Panc1 (cell line): ENCODE measurements around the gene CLEC2L. TPM values are rescaled to one million over a fixed set of nuclear protein-coding genes. Genes with fewer than 3 reads are reported as not detected.

ENCODE experiments used
- ATAC-seq: fragments of 200-7000 bp; cut with Tn5 transposase; 2 replicates; pipeline ENCODE4 v1.9.1; 2020; ENCODE audit warnings: mild to moderate bottlenecking, moderate library complexity
- BruUV-seq: library from RNA; stranded (reverse); fragments of 400-500 nt; replicated peaks from 2 replicates; lab custom pipeline; 2021; lab: Mats Ljungman, UMichigan
- CTCF ChIA-PET: fragments of 300-600 bp; sonication (Branson Sonifier 250); formaldehyde crosslinking; loops from one replicate; lab custom pipeline; 2022; ENCODE audit warnings: antibody characterized with exemption; lab: Charles Lee
- POLR2A ChIA-PET: fragments of 300-600 bp; sonication (Branson Sonifier 250); formaldehyde crosslinking; loops from one replicate; lab custom pipeline; 2022; ENCODE audit warnings: antibody characterized with exemption; lab: Charles Lee
- DNase-seq: peaks from one replicate; pipeline ENCODE4 v3.0.0-alpha.2; 2010; ENCODE audit warnings: low read depth, low spot score
- H3K27ac ChIP-seq: 2 replicates; pipeline ENCODE4 v1.5.1; 2011; ENCODE audit warnings: mild to moderate bottlenecking, low read length, inconsistent platforms
- H3K27me3 ChIP-seq: fragments of 200-500 bp; sonication (Bioruptor generic); 2 replicates; pipeline ENCODE4 v1.6.0; 2014; ENCODE audit warnings: low read length, inconsistent platforms; ENCODE audit not compliant: control insufficient read depth, insufficient read depth
- H3K36me3 ChIP-seq: fragments of 200-500 bp; sonication (Bioruptor generic); 2 replicates; pipeline ENCODE4 v1.5.1; 2014; ENCODE audit warnings: inconsistent platforms, mild to moderate bottlenecking, low read length, moderate library complexity; ENCODE audit not compliant: control insufficient read depth, insufficient read depth
- H3K4me1 ChIP-seq: 2 replicates; pipeline ENCODE4 v1.5.1; 2011; ENCODE audit warnings: inconsistent platforms, mild to moderate bottlenecking, low read length, moderate library complexity; ENCODE audit not compliant: control insufficient read depth, insufficient read depth
- H3K4me3 ChIP-seq, 2 experiments: 2 replicates each; pipeline ENCODE4 v1.5.1; 2011 to 2012; ENCODE audit warnings: low read depth in 2 of 2, low read length in 2 of 2, mild to moderate bottlenecking in 2 of 2, inconsistent platforms in 1 of 2, moderate library complexity in 1 of 2
- H3K9me3 ChIP-seq: fragments of 200-500 bp; sonication (Bioruptor generic); 2 replicates; pipeline ENCODE4 v1.5.1; 2014; ENCODE audit warnings: low read depth, mild to moderate bottlenecking, inconsistent platforms, low read length, moderate library complexity; ENCODE audit not compliant: control insufficient read depth, insufficient read depth
- POLR2AphosphoS5 ChIP-seq: IDR thresholded peaks from 2 replicates; pipeline ENCODE4 v1.6.1; 2012; ENCODE audit warnings: mild to moderate bottlenecking, low read depth, low read length, moderate library complexity
- SIN3A ChIP-seq: IDR thresholded peaks from 2 replicates; pipeline ENCODE4 v1.6.1; 2012; ENCODE audit warnings: low read depth, mild to moderate bottlenecking, low read length, moderate library complexity, borderline replicate concordance; ENCODE audit not compliant: insufficient read depth
- TCF7L2 ChIP-seq: IDR thresholded peaks from 2 replicates; pipeline ENCODE4 v1.6.1; 2011; ENCODE audit warnings: mild to moderate bottlenecking, low read depth, low read length, inconsistent platforms
- in situ Hi-C: cut with HindIII; loops from 2 replicates; pipeline ENCODE4 v1.10.0; 2016; ENCODE audit warnings: low sequenced_read_pairs, low pct_unique_long_range_greater_than_20kb
- intact Hi-C: fragments of 100-400 bp; cut with micrococcal nuclease; formaldehyde crosslinking; loops from one replicate; pipeline ENCODE4 v1.10.0; 2022; ENCODE audit not compliant: unreplicated experiment
- total RNA-seq: library from RNA; stranded (reverse); gene quantifications from one replicate; pipeline ENCODE4 v1.2.1, GENCODE V29; 2021; ENCODE audit not compliant: unreplicated experiment
- TF ChIP-seq, protein P1 (sequence below), 2 experiments: IDR thresholded peaks; 2 replicates each; pipeline ENCODE4 v1.6.1; 2011 to 2012; ENCODE audit warnings: low read depth in 2 of 2, control low read depth in 1 of 2, low read length in 1 of 2, mild to moderate bottlenecking in 1 of 2, moderate library complexity in 1 of 2; ENCODE audit not compliant: insufficient read depth in 1 of 2
- TF ChIP-seq, protein P2 (sequence below): fragments of 450-650 bp; IDR thresholded peaks from 2 replicates; pipeline ENCODE4 v1.5.1; 2017; ENCODE audit warnings: mild to moderate bottlenecking

CLEC2L gene
- total RNA-seq, 1 experiment from 2014 or later = not detected

DNA sequence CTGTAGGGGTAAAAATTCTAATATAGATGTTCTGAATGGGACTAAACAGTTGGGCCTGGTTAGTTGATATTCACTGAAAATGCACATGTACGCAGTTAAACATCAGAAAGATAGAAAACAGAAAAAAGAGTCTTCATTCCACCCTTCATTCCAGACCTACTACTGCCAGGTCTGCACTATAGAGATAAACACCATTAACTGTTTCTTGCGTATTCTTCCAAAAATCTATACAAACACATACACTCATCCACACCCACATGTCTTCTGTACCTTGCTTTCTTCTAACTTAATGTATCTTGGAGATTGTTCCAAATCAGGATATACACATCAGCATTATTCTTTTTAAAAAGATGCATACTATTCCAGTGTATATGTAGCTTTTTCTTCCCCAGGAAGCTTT is 13.9 kb upstream of the CLEC2L start:
- ATAC-seq (no peak), DNase-seq (no peak)
- Histone ChIP-seq H3K4me3 (no peak overlapping the region), H3K9me3 (no peaks in the 10 kb centered on the region), H3K27ac (no peak overlapping the region), H3K36me3 (no peaks in the 10 kb centered on the region), H3K27me3 (no peaks in the 10 kb centered on the region), H3K4me1 (no peaks in the 10 kb centered on the region)
- BruUV-seq = no TSS peak
- intact Hi-C loops = loop anchor here (10.0 kb wide), 1 partner anchor 115 kb away; no protein-coding TSS in a partner anchor
- in situ Hi-C loops = no loop called here
- ChIA-PET POLR2A (interaction anchor here (0.6 kb wide), 1 partner anchor 139 kb away, joined by 3 read pairs; no protein-coding TSS in a partner anchor), CTCF (no interaction called here)
- TF ChIP-seq SIN3A (no peak), POLR2AphosphoS5 (no peak), TCF7L2 (no peak)
- TF ChIP-seq, protein P1, sequence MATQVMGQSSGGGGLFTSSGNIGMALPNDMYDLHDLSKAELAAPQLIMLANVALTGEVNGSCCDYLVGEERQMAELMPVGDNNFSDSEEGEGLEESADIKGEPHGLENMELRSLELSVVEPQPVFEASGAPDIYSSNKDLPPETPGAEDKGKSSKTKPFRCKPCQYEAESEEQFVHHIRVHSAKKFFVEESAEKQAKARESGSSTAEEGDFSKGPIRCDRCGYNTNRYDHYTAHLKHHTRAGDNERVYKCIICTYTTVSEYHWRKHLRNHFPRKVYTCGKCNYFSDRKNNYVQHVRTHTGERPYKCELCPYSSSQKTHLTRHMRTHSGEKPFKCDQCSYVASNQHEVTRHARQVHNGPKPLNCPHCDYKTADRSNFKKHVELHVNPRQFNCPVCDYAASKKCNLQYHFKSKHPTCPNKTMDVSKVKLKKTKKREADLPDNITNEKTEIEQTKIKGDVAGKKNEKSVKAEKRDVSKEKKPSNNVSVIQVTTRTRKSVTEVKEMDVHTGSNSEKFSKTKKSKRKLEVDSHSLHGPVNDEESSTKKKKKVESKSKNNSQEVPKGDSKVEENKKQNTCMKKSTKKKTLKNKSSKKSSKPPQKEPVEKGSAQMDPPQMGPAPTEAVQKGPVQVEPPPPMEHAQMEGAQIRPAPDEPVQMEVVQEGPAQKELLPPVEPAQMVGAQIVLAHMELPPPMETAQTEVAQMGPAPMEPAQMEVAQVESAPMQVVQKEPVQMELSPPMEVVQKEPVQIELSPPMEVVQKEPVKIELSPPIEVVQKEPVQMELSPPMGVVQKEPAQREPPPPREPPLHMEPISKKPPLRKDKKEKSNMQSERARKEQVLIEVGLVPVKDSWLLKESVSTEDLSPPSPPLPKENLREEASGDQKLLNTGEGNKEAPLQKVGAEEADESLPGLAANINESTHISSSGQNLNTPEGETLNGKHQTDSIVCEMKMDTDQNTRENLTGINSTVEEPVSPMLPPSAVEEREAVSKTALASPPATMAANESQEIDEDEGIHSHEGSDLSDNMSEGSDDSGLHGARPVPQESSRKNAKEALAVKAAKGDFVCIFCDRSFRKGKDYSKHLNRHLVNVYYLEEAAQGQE (IDR thresholded peaks at IDR 0.05; ENCODE audit: insufficient read depth in 1 of 2, low read depth in 2 of 2, low read length in 1 of 2) = no peak
- TF ChIP-seq, protein P2, sequence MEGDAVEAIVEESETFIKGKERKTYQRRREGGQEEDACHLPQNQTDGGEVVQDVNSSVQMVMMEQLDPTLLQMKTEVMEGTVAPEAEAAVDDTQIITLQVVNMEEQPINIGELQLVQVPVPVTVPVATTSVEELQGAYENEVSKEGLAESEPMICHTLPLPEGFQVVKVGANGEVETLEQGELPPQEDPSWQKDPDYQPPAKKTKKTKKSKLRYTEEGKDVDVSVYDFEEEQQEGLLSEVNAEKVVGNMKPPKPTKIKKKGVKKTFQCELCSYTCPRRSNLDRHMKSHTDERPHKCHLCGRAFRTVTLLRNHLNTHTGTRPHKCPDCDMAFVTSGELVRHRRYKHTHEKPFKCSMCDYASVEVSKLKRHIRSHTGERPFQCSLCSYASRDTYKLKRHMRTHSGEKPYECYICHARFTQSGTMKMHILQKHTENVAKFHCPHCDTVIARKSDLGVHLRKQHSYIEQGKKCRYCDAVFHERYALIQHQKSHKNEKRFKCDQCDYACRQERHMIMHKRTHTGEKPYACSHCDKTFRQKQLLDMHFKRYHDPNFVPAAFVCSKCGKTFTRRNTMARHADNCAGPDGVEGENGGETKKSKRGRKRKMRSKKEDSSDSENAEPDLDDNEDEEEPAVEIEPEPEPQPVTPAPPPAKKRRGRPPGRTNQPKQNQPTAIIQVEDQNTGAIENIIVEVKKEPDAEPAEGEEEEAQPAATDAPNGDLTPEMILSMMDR = no peak

DNA sequence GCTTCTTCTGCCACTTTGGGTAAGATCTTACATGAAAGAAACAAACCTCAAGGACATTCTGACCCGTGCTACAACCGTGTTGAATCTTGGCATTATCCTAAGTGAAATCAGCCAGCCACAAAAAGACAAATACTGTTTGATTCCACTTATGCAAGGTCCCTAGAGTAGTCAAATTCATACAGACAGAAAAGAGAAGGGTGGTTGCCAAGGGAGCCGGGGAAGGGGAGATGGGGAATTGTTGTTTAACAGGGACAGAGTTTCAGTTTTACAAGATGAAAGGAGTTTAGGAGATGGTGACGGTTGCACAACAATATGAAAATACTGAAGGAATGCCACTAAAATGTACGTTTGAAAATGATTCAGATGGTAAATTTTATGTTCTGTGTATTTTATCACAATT is 12.2 kb upstream of the CLEC2L start:
- in situ Hi-C loops (no loop called here), intact Hi-C loops (no loop called here)
- BruUV-seq = no TSS peak
- TF ChIP-seq, protein P2 = no peak
- TF ChIP-seq, protein P1 (IDR thresholded peaks at IDR 0.05; ENCODE audit: insufficient read depth in 1 of 2, low read depth in 2 of 2, low read length in 1 of 2) = no peak
- TF ChIP-seq SIN3A = no peak
- no peak for TF ChIP-seq POLR2AphosphoS5
- TF ChIP-seq TCF7L2 = no peak
- POLR2A ChIA-PET = no interaction called here
- CTCF ChIA-PET = no interaction called here
- Histone ChIP-seq H3K27me3 (no peaks in the 10 kb centered on the region), H3K4me3 (no peak overlapping the region), H3K4me1 (no peaks in the 10 kb centered on the region), H3K27ac (no peak overlapping the region), H3K36me3 (no peaks in the 10 kb centered on the region), H3K9me3 (no peaks in the 10 kb centered on the region)
- ATAC-seq (no peak), DNase-seq (no peak)
